Measurements from ENCODE around the gene INHBA. TPM values are rescaled to one million over a fixed set of nuclear protein-coding genes. Genes with fewer than 3 reads are reported as not detected.

INHBA gene
- total RNA-seq, 1 experiment from 2014 or later: 1.0 TPM

DNA sequence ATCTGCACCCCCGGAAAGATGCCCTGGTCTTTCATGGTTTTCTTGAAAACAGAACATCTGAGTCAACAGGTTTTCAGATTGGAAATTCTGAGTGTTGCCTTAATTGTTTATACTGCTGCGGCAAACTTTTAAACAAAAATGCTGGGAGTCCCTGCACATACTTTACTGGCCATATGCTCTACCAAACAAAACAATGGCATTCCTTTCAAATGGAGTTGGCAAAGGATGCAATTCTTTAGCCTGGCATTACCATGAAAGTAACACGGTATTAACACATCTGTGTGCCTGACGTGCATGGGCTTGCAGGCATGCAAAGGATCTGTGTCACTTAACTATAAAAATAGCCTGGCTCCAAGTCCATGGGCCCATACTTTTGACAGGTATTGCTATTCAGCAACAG, 4.2 kb downstream of the INHBA start:
- H3K27me3 Mint-ChIP-seq (ENCODE audit: low read depth): peaks cover 23% of the 10 kb centered on the region
- peaks cover 76% of the 10 kb centered on the region for H3K4me1 Mint-ChIP-seq
- no peak overlapping the region for H3K27ac Mint-ChIP-seq
- no peaks in the 10 kb centered on the region for H3K36me3 Mint-ChIP-seq
- ATAC-seq: no peak
- TF ChIP-seq, protein P1, sequence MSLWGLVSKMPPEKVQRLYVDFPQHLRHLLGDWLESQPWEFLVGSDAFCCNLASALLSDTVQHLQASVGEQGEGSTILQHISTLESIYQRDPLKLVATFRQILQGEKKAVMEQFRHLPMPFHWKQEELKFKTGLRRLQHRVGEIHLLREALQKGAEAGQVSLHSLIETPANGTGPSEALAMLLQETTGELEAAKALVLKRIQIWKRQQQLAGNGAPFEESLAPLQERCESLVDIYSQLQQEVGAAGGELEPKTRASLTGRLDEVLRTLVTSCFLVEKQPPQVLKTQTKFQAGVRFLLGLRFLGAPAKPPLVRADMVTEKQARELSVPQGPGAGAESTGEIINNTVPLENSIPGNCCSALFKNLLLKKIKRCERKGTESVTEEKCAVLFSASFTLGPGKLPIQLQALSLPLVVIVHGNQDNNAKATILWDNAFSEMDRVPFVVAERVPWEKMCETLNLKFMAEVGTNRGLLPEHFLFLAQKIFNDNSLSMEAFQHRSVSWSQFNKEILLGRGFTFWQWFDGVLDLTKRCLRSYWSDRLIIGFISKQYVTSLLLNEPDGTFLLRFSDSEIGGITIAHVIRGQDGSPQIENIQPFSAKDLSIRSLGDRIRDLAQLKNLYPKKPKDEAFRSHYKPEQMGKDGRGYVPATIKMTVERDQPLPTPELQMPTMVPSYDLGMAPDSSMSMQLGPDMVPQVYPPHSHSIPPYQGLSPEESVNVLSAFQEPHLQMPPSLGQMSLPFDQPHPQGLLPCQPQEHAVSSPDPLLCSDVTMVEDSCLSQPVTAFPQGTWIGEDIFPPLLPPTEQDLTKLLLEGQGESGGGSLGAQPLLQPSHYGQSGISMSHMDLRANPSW (CRISPR knock-in tag; conservative IDR thresholded peaks at IDR 0.05; ENCODE audit: low read depth): no peak
- no peak for TF ChIP-seq SMAD3 (CRISPR knock-in tag; IDR thresholded peaks at IDR 0.05; ENCODE audit: borderline replicate concordance)
- peak overlapping the region; percentile 84 for H3K4me3 Mint-ChIP-seq
- ChIA-PET POLR2A (no interaction called here), CTCF (interaction anchor here (0.6 to 1.9 kb wide), 6 partner anchors 13 to 383 kb away, joined by 3 to 10 read pairs (median 3); no protein-coding TSS in a partner anchor)
- DNase-seq (ENCODE audit: low spot score): no peak
- no peaks in the 10 kb centered on the region for H3K9me3 Mint-ChIP-seq

DNA sequence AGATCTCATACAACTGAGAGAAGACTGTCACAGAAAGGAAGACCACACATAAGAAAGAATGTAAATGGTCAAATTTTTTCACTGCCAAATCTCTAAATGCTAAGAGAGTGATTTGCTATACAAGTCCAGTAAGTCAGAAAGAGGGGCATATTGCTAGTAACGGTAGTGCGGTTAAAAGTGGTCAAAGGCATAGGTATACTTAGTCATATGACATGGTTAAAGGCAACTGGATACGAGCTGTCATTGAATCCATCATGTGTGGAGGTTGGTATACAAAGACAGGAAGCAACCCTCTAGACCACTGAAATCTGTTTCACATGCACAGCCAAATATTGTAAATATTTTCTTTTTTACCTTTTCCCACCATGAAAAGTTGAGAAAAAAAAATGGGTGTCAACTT, 4.8 kb downstream of the INHBA start:
- ATAC-seq (no peak), DNase-seq (ENCODE audit: low spot score) (no peak)
- H3K9me3 Mint-ChIP-seq: no peaks in the 10 kb centered on the region
- ChIA-PET POLR2A (no interaction called here), CTCF (interaction anchor here (1.0 to 1.9 kb wide), 3 partner anchors 13 to 382 kb away, joined by 3 to 10 read pairs (median 4); no protein-coding TSS in a partner anchor)
- H3K27me3 Mint-ChIP-seq (ENCODE audit: low read depth): peaks cover 23% of the 10 kb centered on the region
- no peak overlapping the region for H3K27ac Mint-ChIP-seq
- H3K36me3 Mint-ChIP-seq: no peaks in the 10 kb centered on the region
- no peak overlapping the region for H3K4me3 Mint-ChIP-seq
- H3K4me1 Mint-ChIP-seq: peaks cover 79% of the 10 kb centered on the region
- TF ChIP-seq IRF2 (CRISPR knock-in tag; IDR thresholded peaks at IDR 0.05; ENCODE audit: borderline replicate concordance, low read depth) (no peak), GTF2I (CRISPR knock-in tag; conservative IDR thresholded peaks at IDR 0.05) (no peak), CREB1 (CRISPR knock-in tag; IDR thresholded peaks at IDR 0.05) (no peak), ZNF232 (CRISPR knock-in tag; IDR thresholded peaks at IDR 0.05) (no peak), MYBL2 (CRISPR knock-in tag; IDR thresholded peaks at IDR 0.05) (no peak), ZNF416 (CRISPR knock-in tag; IDR thresholded peaks at IDR 0.05) (no peak), HMGA2 (CRISPR knock-in tag; IDR thresholded peaks at IDR 0.05) (no peak), TCF7 (CRISPR knock-in tag; IDR thresholded peaks at IDR 0.05; ENCODE audit: low read depth) (no peak), SP1 (CRISPR knock-in tag; conservative IDR thresholded peaks at IDR 0.05) (no peak)
- TF ChIP-seq, protein P2, sequence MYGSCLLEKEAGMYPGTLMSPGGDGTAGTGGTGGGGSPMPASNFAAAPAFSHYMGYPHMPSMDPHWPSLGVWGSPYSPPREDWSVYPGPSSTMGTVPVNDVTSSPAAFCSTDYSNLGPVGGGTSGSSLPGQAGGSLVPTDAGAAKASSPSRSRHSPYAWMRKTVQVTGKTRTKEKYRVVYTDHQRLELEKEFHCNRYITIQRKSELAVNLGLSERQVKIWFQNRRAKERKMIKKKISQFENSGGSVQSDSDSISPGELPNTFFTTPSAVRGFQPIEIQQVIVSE (CRISPR knock-in tag; IDR thresholded peaks at IDR 0.05; ENCODE audit: borderline replicate concordance): no peak
- TF ChIP-seq, protein P1 (CRISPR knock-in tag; conservative IDR thresholded peaks at IDR 0.05; ENCODE audit: low read depth): no peak
- TF ChIP-seq, protein P3, sequence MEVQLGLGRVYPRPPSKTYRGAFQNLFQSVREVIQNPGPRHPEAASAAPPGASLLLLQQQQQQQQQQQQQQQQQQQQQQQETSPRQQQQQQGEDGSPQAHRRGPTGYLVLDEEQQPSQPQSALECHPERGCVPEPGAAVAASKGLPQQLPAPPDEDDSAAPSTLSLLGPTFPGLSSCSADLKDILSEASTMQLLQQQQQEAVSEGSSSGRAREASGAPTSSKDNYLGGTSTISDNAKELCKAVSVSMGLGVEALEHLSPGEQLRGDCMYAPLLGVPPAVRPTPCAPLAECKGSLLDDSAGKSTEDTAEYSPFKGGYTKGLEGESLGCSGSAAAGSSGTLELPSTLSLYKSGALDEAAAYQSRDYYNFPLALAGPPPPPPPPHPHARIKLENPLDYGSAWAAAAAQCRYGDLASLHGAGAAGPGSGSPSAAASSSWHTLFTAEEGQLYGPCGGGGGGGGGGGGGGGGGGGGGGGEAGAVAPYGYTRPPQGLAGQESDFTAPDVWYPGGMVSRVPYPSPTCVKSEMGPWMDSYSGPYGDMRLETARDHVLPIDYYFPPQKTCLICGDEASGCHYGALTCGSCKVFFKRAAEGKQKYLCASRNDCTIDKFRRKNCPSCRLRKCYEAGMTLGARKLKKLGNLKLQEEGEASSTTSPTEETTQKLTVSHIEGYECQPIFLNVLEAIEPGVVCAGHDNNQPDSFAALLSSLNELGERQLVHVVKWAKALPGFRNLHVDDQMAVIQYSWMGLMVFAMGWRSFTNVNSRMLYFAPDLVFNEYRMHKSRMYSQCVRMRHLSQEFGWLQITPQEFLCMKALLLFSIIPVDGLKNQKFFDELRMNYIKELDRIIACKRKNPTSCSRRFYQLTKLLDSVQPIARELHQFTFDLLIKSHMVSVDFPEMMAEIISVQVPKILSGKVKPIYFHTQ (CRISPR knock-in tag; IDR thresholded peaks at IDR 0.05): no peak
- TF ChIP-seq, protein P4, sequence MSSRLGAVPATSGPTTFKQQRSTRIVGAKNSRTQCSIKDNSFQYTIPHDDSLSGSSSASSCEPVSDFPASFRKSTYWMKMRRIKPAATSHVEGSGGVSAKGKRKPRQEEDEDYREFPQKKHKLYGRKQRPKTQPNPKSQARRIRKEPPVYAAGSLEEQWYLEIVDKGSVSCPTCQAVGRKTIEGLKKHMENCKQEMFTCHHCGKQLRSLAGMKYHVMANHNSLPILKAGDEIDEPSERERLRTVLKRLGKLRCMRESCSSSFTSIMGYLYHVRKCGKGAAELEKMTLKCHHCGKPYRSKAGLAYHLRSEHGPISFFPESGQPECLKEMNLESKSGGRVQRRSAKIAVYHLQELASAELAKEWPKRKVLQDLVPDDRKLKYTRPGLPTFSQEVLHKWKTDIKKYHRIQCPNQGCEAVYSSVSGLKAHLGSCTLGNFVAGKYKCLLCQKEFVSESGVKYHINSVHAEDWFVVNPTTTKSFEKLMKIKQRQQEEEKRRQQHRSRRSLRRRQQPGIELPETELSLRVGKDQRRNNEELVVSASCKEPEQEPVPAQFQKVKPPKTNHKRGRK (CRISPR knock-in tag; IDR thresholded peaks at IDR 0.05; ENCODE audit: borderline replicate concordance): no peak
- TF ChIP-seq, protein P5, sequence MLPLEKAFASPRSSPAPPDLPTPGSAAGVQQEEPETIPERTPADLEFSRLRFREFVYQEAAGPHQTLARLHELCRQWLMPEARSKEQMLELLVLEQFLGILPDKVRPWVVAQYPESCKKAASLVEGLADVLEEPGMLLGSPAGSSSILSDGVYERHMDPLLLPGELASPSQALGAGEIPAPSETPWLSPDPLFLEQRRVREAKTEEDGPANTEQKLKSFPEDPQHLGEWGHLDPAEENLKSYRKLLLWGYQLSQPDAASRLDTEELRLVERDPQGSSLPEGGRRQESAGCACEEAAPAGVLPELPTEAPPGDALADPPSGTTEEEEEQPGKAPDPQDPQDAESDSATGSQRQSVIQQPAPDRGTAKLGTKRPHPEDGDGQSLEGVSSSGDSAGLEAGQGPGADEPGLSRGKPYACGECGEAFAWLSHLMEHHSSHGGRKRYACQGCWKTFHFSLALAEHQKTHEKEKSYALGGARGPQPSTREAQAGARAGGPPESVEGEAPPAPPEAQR (CRISPR knock-in tag; IDR thresholded peaks at IDR 0.05): no peak
- TF ChIP-seq, protein P6, sequence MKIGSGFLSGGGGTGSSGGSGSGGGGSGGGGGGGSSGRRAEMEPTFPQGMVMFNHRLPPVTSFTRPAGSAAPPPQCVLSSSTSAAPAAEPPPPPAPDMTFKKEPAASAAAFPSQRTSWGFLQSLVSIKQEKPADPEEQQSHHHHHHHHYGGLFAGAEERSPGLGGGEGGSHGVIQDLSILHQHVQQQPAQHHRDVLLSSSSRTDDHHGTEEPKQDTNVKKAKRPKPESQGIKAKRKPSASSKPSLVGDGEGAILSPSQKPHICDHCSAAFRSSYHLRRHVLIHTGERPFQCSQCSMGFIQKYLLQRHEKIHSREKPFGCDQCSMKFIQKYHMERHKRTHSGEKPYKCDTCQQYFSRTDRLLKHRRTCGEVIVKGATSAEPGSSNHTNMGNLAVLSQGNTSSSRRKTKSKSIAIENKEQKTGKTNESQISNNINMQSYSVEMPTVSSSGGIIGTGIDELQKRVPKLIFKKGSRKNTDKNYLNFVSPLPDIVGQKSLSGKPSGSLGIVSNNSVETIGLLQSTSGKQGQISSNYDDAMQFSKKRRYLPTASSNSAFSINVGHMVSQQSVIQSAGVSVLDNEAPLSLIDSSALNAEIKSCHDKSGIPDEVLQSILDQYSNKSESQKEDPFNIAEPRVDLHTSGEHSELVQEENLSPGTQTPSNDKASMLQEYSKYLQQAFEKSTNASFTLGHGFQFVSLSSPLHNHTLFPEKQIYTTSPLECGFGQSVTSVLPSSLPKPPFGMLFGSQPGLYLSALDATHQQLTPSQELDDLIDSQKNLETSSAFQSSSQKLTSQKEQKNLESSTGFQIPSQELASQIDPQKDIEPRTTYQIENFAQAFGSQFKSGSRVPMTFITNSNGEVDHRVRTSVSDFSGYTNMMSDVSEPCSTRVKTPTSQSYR (CRISPR knock-in tag; IDR thresholded peaks at IDR 0.05): no peak
- TF ChIP-seq, protein P7, sequence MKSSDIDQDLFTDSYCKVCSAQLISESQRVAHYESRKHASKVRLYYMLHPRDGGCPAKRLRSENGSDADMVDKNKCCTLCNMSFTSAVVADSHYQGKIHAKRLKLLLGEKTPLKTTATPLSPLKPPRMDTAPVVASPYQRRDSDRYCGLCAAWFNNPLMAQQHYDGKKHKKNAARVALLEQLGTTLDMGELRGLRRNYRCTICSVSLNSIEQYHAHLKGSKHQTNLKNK (CRISPR knock-in tag; IDR thresholded peaks at IDR 0.05): no peak
- TF ChIP-seq, protein P8, sequence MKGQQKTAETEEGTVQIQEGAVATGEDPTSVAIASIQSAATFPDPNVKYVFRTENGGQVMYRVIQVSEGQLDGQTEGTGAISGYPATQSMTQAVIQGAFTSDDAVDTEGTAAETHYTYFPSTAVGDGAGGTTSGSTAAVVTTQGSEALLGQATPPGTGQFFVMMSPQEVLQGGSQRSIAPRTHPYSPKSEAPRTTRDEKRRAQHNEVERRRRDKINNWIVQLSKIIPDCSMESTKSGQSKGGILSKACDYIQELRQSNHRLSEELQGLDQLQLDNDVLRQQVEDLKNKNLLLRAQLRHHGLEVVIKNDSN (CRISPR knock-in tag; IDR thresholded peaks at IDR 0.05): no peak

All from WTC11 (cell line).